HFFc6 (cell line): ENCODE measurements around the gene TIRAP. TPM values are rescaled to one million over a fixed set of nuclear protein-coding genes. Genes with fewer than 3 reads are reported as not detected.
"Not testable (repeated sequence)": the region's sequence is repeated elsewhere in the genome, so short reads cannot be mapped to it uniquely, and the experiment has no call there.

Experiments used
- DNase-seq: peaks from one replicate; pipeline ENCODE4 v3.0.0-alpha.2; 2018
- H3K27ac Mint-ChIP-seq: 2 replicates; pipeline ENCODE4 v1.8.0; 2020; ENCODE audit warnings: mild to moderate bottlenecking, mixed read lengths
- H3K27me3 Mint-ChIP-seq: 2 replicates; pipeline ENCODE4 v1.8.0; 2021; ENCODE audit warnings: mild to moderate bottlenecking, moderate library complexity, mixed read lengths; ENCODE audit not compliant: insufficient read depth
- H3K36me3 Mint-ChIP-seq: 2 replicates; pipeline ENCODE4 v1.8.0; 2021; ENCODE audit warnings: low read depth, mixed read lengths
- H3K4me1 Mint-ChIP-seq: 2 replicates; pipeline ENCODE4 v1.8.0; 2020; ENCODE audit warnings: low read depth, mixed read lengths
- H3K4me3 Mint-ChIP-seq: 2 replicates; pipeline ENCODE4 v1.8.0; 2020; ENCODE audit warnings: mild to moderate bottlenecking, moderate library complexity, mixed read lengths
- H3K9me3 Mint-ChIP-seq: 2 replicates; pipeline ENCODE4 v1.8.0; 2020; ENCODE audit warnings: mild to moderate bottlenecking, mixed read lengths
- CTCF ChIP-seq: fragments of 200-600 bp; sonication (generic); IDR thresholded peaks from 2 replicates; pipeline ENCODE4 v1.5.0; 2021; ENCODE audit warnings: antibody characterized with exemption, mild to moderate bottlenecking
- long read RNA-seq: library from polyadenylated mRNA; unstranded; transcript quantifications from one replicate; pipeline ENCODE4 v2.0.0, GENCODE V29; 2019
- total RNA-seq, 6 experiments: library from RNA; stranded (reverse); fragmentation: NEBNext Ultra II Directional; extraction: Animal tissue kit (Norgen Biotek cat#: 25700); gene quantifications; 2 replicates in 1 of 6; 3 replicates in 5 of 6; pipeline ENCODE4 v1.2.3, GENCODE V29; 2021

The TIRAP gene
- total RNA-seq: 1 to 10 TPM; 7.6 to 9.7 (median 8.2) TPM
- long read RNA-seq, partial matches to known transcripts: 2 of 4 reads
- long read RNA-seq, other reads (novel, unspliced or antisense): 1 of 4 reads

- Mint-ChIP-seq H3K27me3 (no peaks in the 10 kb centered on the region; the same call in 1 of the 2 replicates), H3K4me1 (peaks cover 31% of the 10 kb centered on the region), H3K36me3 (peaks cover 3% of the 10 kb centered on the region), H3K27ac (peak within 1 kb of the TSS; percentile 93), H3K4me3 (peak within 1 kb of the TSS; percentile 91), H3K9me3 (no peaks in the 10 kb centered on the region)
- peak; percentile 39 for DNase-seq
- peak; percentile 15; the same call in 1 of the 2 replicates for TF ChIP-seq CTCF
These were observed at the start of gene TIRAP for GRCh38 chr11:126282736-126283591. Gene TIRAP (plus strand): TSS chr11:126283093. CDS start chr11:126290895, 7,802 bp downstream.

- peaks cover 13% of the 10 kb centered on the region for H3K36me3 Mint-ChIP-seq
- H3K4me3 Mint-ChIP-seq: no peak overlapping the region
- H3K27ac Mint-ChIP-seq: no peak overlapping the region
- peak; percentile 9 for DNase-seq
- H3K9me3 Mint-ChIP-seq: no peaks in the 10 kb centered on the region
- TF ChIP-seq CTCF: no peak
- H3K4me1 Mint-ChIP-seq: peaks cover 29% of the 10 kb centered on the region
- H3K27me3 Mint-ChIP-seq: no peaks in the 10 kb centered on the region
These were observed 49.5 kb upstream of the TIRAP start for GRCh38 chr11:126233391-126233790.

GRCh38 chr11:126246636-126247035 is 36.3 kb upstream of the TIRAP start:
- Mint-ChIP-seq H3K27ac (peak overlapping the region; percentile 39; the same call in 1 of the 2 replicates), H3K27me3 (no peaks in the 10 kb centered on the region; the same call in 1 of the 2 replicates), H3K4me3 (no peak overlapping the region), H3K9me3 (no peaks in the 10 kb centered on the region), H3K4me1 (peaks cover 10% of the 10 kb centered on the region), H3K36me3 (peaks cover 38% of the 10 kb centered on the region)
- TF ChIP-seq CTCF: no peak
- DNase-seq: no peak

- H3K9me3 Mint-ChIP-seq: no peaks in the 10 kb centered on the region
- no peak overlapping the region for H3K4me3 Mint-ChIP-seq
- H3K36me3 Mint-ChIP-seq: peaks cover 41% of the 10 kb centered on the region
- TF ChIP-seq CTCF: no peak
- peaks cover 20% of the 10 kb centered on the region for H3K4me1 Mint-ChIP-seq
- no peaks in the 10 kb centered on the region; the same call in 1 of the 2 replicates for H3K27me3 Mint-ChIP-seq
- DNase-seq: no peak
- H3K27ac Mint-ChIP-seq: no peak overlapping the region
These were observed 29.6 kb upstream of the TIRAP start for GRCh38 chr11:126253265-126253664.

GRCh38 chr11:126254819-126255218 is 28.1 kb upstream of the TIRAP start:
- Mint-ChIP-seq H3K27me3 (no peaks in the 10 kb centered on the region; the same call in 1 of the 2 replicates), H3K4me1 (peaks cover 29% of the 10 kb centered on the region), H3K36me3 (peaks cover 37% of the 10 kb centered on the region), H3K27ac (no peak overlapping the region), H3K9me3 (no peaks in the 10 kb centered on the region), H3K4me3 (no peak overlapping the region)
- no peak for DNase-seq
- no peak for TF ChIP-seq CTCF

- Mint-ChIP-seq H3K4me1 (peaks cover 30% of the 10 kb centered on the region), H3K36me3 (peaks cover 38% of the 10 kb centered on the region)
- H3K27me3 Mint-ChIP-seq, H3K9me3 Mint-ChIP-seq, H3K4me3 Mint-ChIP-seq, DNase-seq, H3K27ac Mint-ChIP-seq: not testable (repeated sequence)
These were observed 27.4 kb upstream of the TIRAP start for GRCh38 chr11:126255507-126255906.
